Liver (tissue), 3 donors: ENCODE results near the gene SCLY.

ENCODE experiments used
- ATF3 ChIP-seq: IDR thresholded peaks from 2 replicates; pipeline ENCODE4 v1.6.1; 2016; ENCODE audit warnings: antibody characterized with exemption
- CTCF ChIP-seq: fragments of 150-350 bp; IDR thresholded peaks from 2 replicates; pipeline ENCODE4 v1.5.1; 2017; ENCODE audit warnings: improper control_type of control experiment, low read depth, low read length; ENCODE audit not compliant: missing input control
- FOXA1 ChIP-seq: IDR thresholded peaks from 2 replicates; pipeline ENCODE4 v1.6.1; 2016; ENCODE audit warnings: antibody characterized with exemption
- GABPA ChIP-seq, 2 donors: IDR thresholded peaks in 1 of 2; conservative IDR thresholded peaks in 1 of 2; 2 replicates each; pipeline ENCODE4 v1.6.1; 2016; ENCODE audit warnings: antibody characterized with exemption in 2 of 2, mild to moderate bottlenecking in 1 of 2, moderate library complexity in 1 of 2
- HNF4A ChIP-seq, 2 donors: conservative IDR thresholded peaks; 2 replicates each; pipeline ENCODE4 v1.6.1; 2016; ENCODE audit warnings: antibody characterized with exemption in 2 of 2, mild to moderate bottlenecking in 2 of 2
- JUND ChIP-seq, 2 donors: IDR thresholded peaks; 2 replicates each; pipeline ENCODE4 v1.6.1; 2016; ENCODE audit warnings: antibody characterized with exemption in 2 of 2
- MAX ChIP-seq: IDR thresholded peaks from 2 replicates; pipeline ENCODE4 v1.6.1; 2016; ENCODE audit warnings: antibody characterized with exemption
- RAD21 ChIP-seq, 2 donors: IDR thresholded peaks; 2 replicates each; pipeline ENCODE4 v1.6.1; 2016; ENCODE audit warnings: antibody characterized with exemption in 2 of 2, mild to moderate bottlenecking in 2 of 2
- REST ChIP-seq: IDR thresholded peaks from 2 replicates; pipeline ENCODE4 v1.6.1; 2016; ENCODE audit warnings: antibody characterized with exemption, mild to moderate bottlenecking
- RXRA ChIP-seq, 2 donors: IDR thresholded peaks; 2 replicates each; pipeline ENCODE4 v1.6.1; 2017 to 2018; ENCODE audit warnings: antibody characterized with exemption in 2 of 2, mild to moderate bottlenecking in 1 of 2
- SP1 ChIP-seq: IDR thresholded peaks from 2 replicates; pipeline ENCODE4 v1.6.1; 2018; ENCODE audit warnings: antibody characterized with exemption, mild to moderate bottlenecking
- TAF1 ChIP-seq: conservative IDR thresholded peaks from 2 replicates; pipeline ENCODE4 v1.6.1; 2016; ENCODE audit warnings: antibody characterized with exemption, mild to moderate bottlenecking
- YY1 ChIP-seq: IDR thresholded peaks from 2 replicates; pipeline ENCODE4 v1.6.1; 2016; ENCODE audit warnings: antibody characterized with exemption, mild to moderate bottlenecking
- ZBTB33 ChIP-seq: IDR thresholded peaks from 2 replicates; pipeline ENCODE4 v1.6.1; 2016; ENCODE audit warnings: antibody characterized with exemption
- donor health status: healthy.
- donor health status: healthy.

- TF ChIP-seq CTCF (no peak), ATF3 (no peak), ZBTB33 (no peak), RXRA (IDR thresholded peaks at IDR 0.05) (no peak), SP1 (no peak), RAD21 (IDR thresholded peaks at IDR 0.05) (no peak), MAX (no peak), REST (no peak), JUND (IDR thresholded peaks at IDR 0.05) (no peak), YY1 (no peak), HNF4A (conservative IDR thresholded peaks at IDR 0.05) (no peak), GABPA (IDR thresholded peaks at IDR 0.05 in 1 of 2, conservative IDR thresholded peaks at IDR 0.05 in 1 of 2) (no peak), FOXA1 (no peak), TAF1 (no peak)
These were observed 70.2 kb downstream of the SCLY start for GRCh38 chr2:238130696-238131628.
